Activated T-cell treated with anti-CD3 and anti-CD28 coated beads for 48 hours (primary cell): ENCODE measurements around the gene PSMB11.

Experiments used
- DNase-seq: peaks from one replicate; pipeline ENCODE4 v3.0.0-alpha.2; 2020; ENCODE audit warnings: low read depth

Gene PSMB11

GRCh38 chr14:23043754-23044153, 1.7 kb downstream of the PSMB11 start:
- DNase-seq: no peak

GRCh38 chr14:23044840-23045239, 2.8 kb downstream of the PSMB11 start:
- DNase-seq: no peak

- no peak for DNase-seq
Measured at GRCh38 chr14:23045419-23046357, 3.7 kb downstream of the PSMB11 start.

- DNase-seq: no peak
Measured at GRCh38 chr14:23047034-23047634, 5.1 kb downstream of the PSMB11 start.

- DNase-seq: no peak
Measured at GRCh38 chr14:23047751-23048693, 6.0 kb downstream of the PSMB11 start.

GRCh38 chr14:23049011-23049410, 7.0 kb downstream of the PSMB11 start:
- no peak for DNase-seq

- DNase-seq: no peak
Measured at GRCh38 chr14:23051141-23052057, 9.4 kb downstream of the PSMB11 start.

GRCh38 chr14:23052182-23052623, 10.2 kb downstream of the PSMB11 start:
- no peak for DNase-seq

GRCh38 chr14:23052671-23053070, 10.7 kb downstream of the PSMB11 start:
- DNase-seq: no peak

GRCh38 chr14:23053426-23053825, 11.4 kb downstream of the PSMB11 start:
- no peak for DNase-seq

- DNase-seq: no peak
Measured at GRCh38 chr14:23054000-23054811, 12.2 kb downstream of the PSMB11 start.

GRCh38 chr14:23055147-23055550, 13.1 kb downstream of the PSMB11 start:
- DNase-seq: no peak

GRCh38 chr14:23055621-23056144, 13.7 kb downstream of the PSMB11 start:
- DNase-seq: no peak

GRCh38 chr14:23056145-23056955, 14.3 kb downstream of the PSMB11 start:
- peak; percentile 58 for DNase-seq

GRCh38 chr14:23056956-23057756, 15.1 kb downstream of the PSMB11 start, which contains the start of gene CDH24:
TSS of gene CDH24 (minus strand) at chr14:23057520. CDS start at chr14:23055733, 1,787 bp downstream.
- peak; percentile 66 for DNase-seq

GRCh38 chr14:23057757-23058653, 16.0 kb downstream of the PSMB11 start:
- peak; percentile 85 for DNase-seq
